Effector memory CD8-positive, alpha-beta T cell (primary cell): ENCODE results near the gene FMN1.

Source experiments
- ATAC-seq: fragments of 150-1000 bp; cut with Tn5 transposase; replicated peaks from 2 replicates; pipeline ENCODE4 v1.10.0; 2021; ENCODE audit warnings: mild to moderate bottlenecking, moderate library complexity
- DNase-seq, 3 experiments: peaks; one replicate each; pipeline ENCODE4 v3.0.0; 2021
- H3K27ac Mint-ChIP-seq, 2 donors: one replicate each; pipeline ENCODE4 v1.8.0; 2022; ENCODE audit warnings: mild to moderate bottlenecking in 2 of 2, mixed read lengths in 2 of 2, moderate library complexity in 2 of 2
- H3K27me3 Mint-ChIP-seq, 2 donors: one replicate each; pipeline ENCODE4 v1.8.0; 2022; ENCODE audit warnings: mixed read lengths in 2 of 2
- H3K36me3 Mint-ChIP-seq: one replicate; pipeline ENCODE4 v1.8.0; 2022; ENCODE audit warnings: mild to moderate bottlenecking, moderate library complexity, mixed read lengths; ENCODE audit not compliant: insufficient read depth
- H3K4me1 Mint-ChIP-seq, 2 donors: one replicate each; pipeline ENCODE4 v1.8.0; 2022; ENCODE audit warnings: low read depth in 2 of 2, mixed read lengths in 2 of 2
- H3K4me3 Mint-ChIP-seq, 2 donors: one replicate each; pipeline ENCODE4 v1.8.0; 2022; ENCODE audit warnings: mild to moderate bottlenecking in 2 of 2, mixed read lengths in 2 of 2, moderate library complexity in 2 of 2
- H3K9me3 Mint-ChIP-seq, 2 donors: one replicate each; pipeline ENCODE4 v1.8.0; 2022; ENCODE audit warnings: mixed read lengths in 2 of 2

Gene FMN1

DNA sequence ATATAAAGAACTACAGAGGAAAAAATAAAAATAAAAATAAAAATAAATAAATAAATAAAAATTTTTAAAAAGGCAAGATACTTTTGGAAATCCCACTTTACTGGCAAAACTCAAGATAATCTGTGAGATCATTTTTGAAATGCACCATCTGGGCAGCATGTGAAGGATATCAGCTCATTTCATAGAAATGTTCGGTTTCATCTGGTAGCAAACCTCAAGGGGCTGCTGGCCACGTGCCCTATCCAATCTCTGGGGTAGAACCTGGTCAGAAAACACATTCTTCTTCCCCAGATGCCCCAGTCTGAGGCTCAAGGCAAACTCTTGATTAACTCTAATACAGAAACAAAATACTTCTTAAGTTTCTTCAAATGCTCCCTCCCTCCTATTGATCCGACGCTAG is 166.0 kb downstream of the FMN1 start:
- peak overlapping the region in 1 of 2 donors; percentile 52 for H3K27ac Mint-ChIP-seq
- peaks cover 0 to 2% of the 10 kb centered on the region in 2 donors for H3K9me3 Mint-ChIP-seq
- DNase-seq (no peak), ATAC-seq (no peak)
- no peak overlapping the region for H3K4me3 Mint-ChIP-seq
- H3K4me1 Mint-ChIP-seq: peaks cover 0 to 6% of the 10 kb centered on the region in 2 donors
- H3K27me3 Mint-ChIP-seq: no peaks in the 10 kb centered on the region
- no peaks in the 10 kb centered on the region for H3K36me3 Mint-ChIP-seq

DNA sequence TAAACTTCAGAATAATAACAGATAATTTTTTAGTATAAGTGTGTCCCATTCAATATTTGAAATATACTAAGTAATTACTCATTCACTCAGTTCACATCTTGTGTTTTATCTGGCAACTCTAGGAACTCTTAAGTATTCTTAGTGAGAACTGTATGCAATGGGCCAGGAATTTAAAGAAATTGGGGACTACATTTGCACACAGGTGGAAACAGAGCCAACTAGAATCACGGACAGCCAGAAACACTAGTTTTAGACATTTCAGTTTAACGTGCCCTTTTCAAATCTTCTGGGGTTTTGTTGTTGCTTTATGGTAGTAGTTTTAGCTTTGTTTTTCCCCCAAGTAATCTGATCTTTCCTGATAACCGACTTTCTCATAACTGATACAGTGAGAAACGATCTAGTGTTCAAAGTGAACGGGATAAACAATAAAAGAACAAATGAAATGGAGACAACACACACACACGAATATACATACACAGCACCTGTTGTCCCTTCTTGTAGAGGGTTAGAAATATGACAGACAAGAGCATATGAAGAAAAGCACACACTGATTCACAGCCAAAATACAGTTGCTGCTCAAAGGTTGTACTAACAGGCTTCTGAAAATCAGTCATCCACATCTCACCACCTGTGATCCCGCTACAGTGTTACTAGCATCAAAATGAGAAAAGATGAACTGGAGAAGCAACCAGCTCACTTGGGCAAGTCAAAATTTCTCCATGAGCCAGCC is 167.0 kb downstream of the FMN1 start:
- Mint-ChIP-seq H3K27ac (no peak overlapping the region), H3K36me3 (no peaks in the 10 kb centered on the region), H3K9me3 (no peaks in the 10 kb centered on the region), H3K4me1 (peaks cover 0 to 8% of the 10 kb centered on the region in 2 donors), H3K4me3 (no peak overlapping the region), H3K27me3 (peaks cover 0 to 5% of the 10 kb centered on the region in 2 donors)
- DNase-seq (no peak), ATAC-seq (no peak)

- H3K4me3 Mint-ChIP-seq: no peak overlapping the region
- DNase-seq: no peak
- no peak for ATAC-seq
- no peak overlapping the region for H3K27ac Mint-ChIP-seq
- no peaks in the 10 kb centered on the region for H3K9me3 Mint-ChIP-seq
- H3K4me1 Mint-ChIP-seq: peaks cover 0 to 11% of the 10 kb centered on the region in 2 donors
- H3K27me3 Mint-ChIP-seq: peaks cover 0 to 9% of the 10 kb centered on the region in 2 donors
- no peaks in the 10 kb centered on the region for H3K36me3 Mint-ChIP-seq
Measured at GRCh38 chr15:33026614-33027013, 167.9 kb downstream of the FMN1 start.

DNA sequence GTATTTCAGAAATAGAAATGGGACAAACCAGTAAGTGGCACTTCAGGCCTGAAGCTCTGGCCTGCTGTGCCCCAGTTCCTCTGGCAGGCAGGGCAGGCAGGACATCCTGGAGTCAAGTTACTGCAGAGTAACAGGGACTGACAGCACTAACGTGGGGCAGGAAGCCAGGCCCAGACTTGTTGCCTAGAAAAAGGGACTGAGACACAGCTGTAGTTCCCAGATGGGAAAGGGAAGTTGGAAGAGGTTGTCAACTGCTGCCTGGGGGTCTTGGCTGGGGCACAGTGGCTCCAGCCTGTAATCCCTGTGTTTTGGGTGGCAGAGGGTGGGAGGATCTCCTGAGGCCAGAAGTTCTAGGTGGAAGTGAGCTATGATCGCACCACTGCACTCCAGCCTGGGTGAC is 171.9 kb downstream of the FMN1 start:
- ATAC-seq: no peak
- Mint-ChIP-seq H3K36me3 (no peaks in the 10 kb centered on the region), H3K4me1 (peaks cover 0 to 5% of the 10 kb centered on the region in 2 donors), H3K9me3 (no peaks in the 10 kb centered on the region), H3K27me3 (peaks cover 0 to 9% of the 10 kb centered on the region in 2 donors), H3K4me3 (no peak overlapping the region), H3K27ac (no peak overlapping the region)
- DNase-seq: no peak

DNA sequence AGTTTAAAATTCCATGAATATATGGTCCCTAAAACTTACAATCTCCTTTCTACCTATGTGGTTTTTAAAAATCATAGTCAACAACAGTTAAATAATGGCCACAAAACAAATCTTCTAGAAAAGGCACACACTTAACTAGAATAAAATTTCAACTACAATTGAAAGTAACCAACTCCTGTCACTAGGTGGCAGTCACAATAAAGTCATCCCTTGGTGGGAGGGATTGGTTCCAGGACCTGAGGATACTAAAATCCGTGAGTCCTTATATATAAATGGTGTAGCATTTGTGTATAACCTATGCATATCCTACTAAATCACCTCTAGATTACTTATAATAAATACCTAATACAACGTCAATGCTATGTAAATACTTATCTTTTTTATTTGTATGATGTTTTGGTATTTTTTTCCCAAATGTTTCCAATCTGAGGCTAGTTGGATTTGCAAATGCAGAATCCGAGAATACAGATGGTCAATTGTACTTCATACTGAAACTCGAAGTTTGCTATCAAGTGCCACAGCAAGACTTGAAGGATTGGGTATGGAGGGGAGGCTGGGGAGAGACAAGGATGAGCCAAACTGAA is 172.6 kb downstream of the FMN1 start:
- no peak for DNase-seq
- Mint-ChIP-seq H3K36me3 (no peaks in the 10 kb centered on the region), H3K27me3 (peaks cover 0 to 9% of the 10 kb centered on the region in 2 donors), H3K9me3 (no peaks in the 10 kb centered on the region), H3K4me3 (no peak overlapping the region), H3K4me1 (peaks cover 0 to 5% of the 10 kb centered on the region in 2 donors), H3K27ac (no peak overlapping the region)
- ATAC-seq: no peak

DNA sequence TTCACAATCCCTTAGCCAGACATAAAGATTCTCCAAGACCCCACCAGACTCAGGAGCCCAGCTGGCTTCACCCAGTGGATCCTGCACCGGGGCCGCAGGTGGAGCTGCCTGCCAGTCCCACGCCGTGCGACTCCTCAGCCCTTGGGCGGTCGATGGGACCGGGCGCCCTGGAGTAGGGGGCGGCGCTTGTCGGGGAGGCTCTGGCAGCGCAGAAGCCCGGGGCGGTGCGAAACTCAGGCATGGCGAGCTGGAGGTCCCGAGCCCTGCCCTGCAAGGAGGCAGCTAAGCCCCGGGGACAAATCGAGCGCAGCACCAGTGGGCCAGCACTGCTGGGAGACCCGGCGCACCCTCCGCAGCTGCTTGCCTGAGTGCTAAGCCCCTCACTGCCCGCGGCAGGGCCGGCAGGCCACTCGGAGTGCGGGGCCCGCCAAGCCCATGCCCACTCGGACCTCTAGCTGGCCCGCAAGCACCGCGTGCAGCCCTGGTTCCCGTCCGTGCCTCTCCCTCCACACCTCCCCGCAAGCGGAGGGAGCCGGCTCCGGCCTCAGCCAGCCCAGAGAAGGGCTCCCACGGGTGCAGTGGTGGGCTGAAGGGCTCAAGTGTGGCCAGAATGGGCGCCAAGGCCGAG is 175.0 kb downstream of the FMN1 start:
- no peaks in the 10 kb centered on the region for H3K9me3 Mint-ChIP-seq
- H3K27me3 Mint-ChIP-seq: peaks cover 0 to 9% of the 10 kb centered on the region in 2 donors

GRCh38 chr15:33016405-33017024 is 178.0 kb downstream of the FMN1 start:
- ATAC-seq (no peak), DNase-seq (no peak)
- Mint-ChIP-seq H3K4me3 (no peak overlapping the region), H3K36me3 (no peaks in the 10 kb centered on the region), H3K27me3 (peaks cover 0 to 11% of the 10 kb centered on the region in 2 donors), H3K9me3 (peaks cover 0 to 5% of the 10 kb centered on the region in 2 donors), H3K4me1 (no peaks in the 10 kb centered on the region), H3K27ac (no peak overlapping the region)

More for the DNA sequence above, 175.0 kb downstream of the FMN1 start:
- ATAC-seq: no peak
- H3K36me3 Mint-ChIP-seq: no peaks in the 10 kb centered on the region
- H3K4me3 Mint-ChIP-seq: no peak overlapping the region
- DNase-seq: no peak
- H3K4me1 Mint-ChIP-seq: peaks cover 0 to 5% of the 10 kb centered on the region in 2 donors
- H3K27ac Mint-ChIP-seq: no peak overlapping the region

- Mint-ChIP-seq H3K4me3 (no peak overlapping the region), H3K4me1 (no peaks in the 10 kb centered on the region), H3K36me3 (no peaks in the 10 kb centered on the region), H3K9me3 (peaks cover 0 to 5% of the 10 kb centered on the region in 2 donors), H3K27ac (no peak overlapping the region), H3K27me3 (peaks cover 0 to 17% of the 10 kb centered on the region in 2 donors)
- no peak for DNase-seq
- ATAC-seq: no peak
Measured at GRCh38 chr15:33014586-33014985, 179.9 kb downstream of the FMN1 start.

DNA sequence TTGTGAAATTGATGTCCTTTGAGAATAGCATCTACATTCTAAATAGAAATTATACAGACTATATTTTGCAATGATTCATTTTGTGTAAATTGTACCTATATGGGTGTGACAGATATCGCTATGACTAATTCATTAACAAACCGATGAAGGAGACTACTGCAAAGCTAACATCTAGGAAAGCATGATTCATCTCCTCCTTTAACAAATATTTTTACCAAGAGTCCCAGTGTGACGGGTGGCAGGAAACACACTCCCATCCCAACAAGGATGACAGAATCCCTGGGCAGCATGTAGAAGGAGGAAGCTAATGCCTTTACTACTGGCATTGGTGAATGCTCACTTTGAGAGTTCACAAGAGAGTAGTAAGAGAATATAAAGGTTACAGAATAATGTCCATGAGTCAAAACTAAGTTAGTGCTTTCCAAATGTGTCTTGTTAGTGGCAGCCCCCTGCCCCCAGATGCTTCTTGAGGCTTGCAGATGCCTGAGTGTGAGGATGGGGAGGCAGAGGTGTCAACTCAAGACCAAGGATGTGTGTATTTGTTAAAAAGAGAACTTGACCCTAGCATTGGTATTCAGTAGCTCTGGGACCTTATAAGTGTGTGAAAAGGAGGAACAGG is 180.6 kb downstream of the FMN1 start:
- Mint-ChIP-seq H3K9me3 (peaks cover 0 to 5% of the 10 kb centered on the region in 2 donors), H3K36me3 (no peaks in the 10 kb centered on the region), H3K4me1 (no peaks in the 10 kb centered on the region), H3K27ac (no peak overlapping the region), H3K27me3 (peaks cover 0 to 23% of the 10 kb centered on the region in 2 donors), H3K4me3 (no peak overlapping the region)
- ATAC-seq: no peak
- no peak for DNase-seq

DNA sequence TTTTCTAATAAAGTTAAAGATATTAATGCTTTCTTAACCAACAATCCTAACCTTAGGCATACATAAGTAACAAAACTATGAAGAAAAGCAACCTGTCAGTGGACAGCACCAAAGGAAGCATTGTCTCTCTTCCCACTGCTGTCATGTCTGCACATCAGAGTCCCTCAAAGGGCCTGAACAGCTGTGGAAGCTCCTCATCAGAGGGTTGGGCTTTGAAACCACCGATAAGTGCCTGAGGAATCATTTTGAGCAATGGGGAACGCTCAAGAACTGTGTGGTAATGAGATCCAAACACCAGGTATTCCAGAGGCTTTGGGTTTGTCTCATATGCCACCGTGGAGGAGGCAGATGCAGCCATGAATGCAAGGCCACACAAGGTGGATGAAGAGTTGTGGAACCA is 182.5 kb downstream of the FMN1 start:
- Mint-ChIP-seq H3K36me3 (no peaks in the 10 kb centered on the region), H3K4me1 (no peaks in the 10 kb centered on the region), H3K27me3 (peaks cover 0 to 27% of the 10 kb centered on the region in 2 donors), H3K4me3 (no peak overlapping the region), H3K27ac (no peak overlapping the region), H3K9me3 (peaks cover 0 to 5% of the 10 kb centered on the region in 2 donors)
- no peak for ATAC-seq
- DNase-seq: no peak

- Mint-ChIP-seq H3K4me3 (no peak overlapping the region), H3K9me3 (peaks cover 2 to 5% of the 10 kb centered on the region in 2 donors), H3K27ac (no peak overlapping the region), H3K36me3 (no peaks in the 10 kb centered on the region), H3K27me3 (peaks cover 0 to 35% of the 10 kb centered on the region in 2 donors), H3K4me1 (no peaks in the 10 kb centered on the region)
- ATAC-seq (no peak), DNase-seq (no peak)
Measured at GRCh38 chr15:33009603-33010002, 184.9 kb downstream of the FMN1 start.

DNA sequence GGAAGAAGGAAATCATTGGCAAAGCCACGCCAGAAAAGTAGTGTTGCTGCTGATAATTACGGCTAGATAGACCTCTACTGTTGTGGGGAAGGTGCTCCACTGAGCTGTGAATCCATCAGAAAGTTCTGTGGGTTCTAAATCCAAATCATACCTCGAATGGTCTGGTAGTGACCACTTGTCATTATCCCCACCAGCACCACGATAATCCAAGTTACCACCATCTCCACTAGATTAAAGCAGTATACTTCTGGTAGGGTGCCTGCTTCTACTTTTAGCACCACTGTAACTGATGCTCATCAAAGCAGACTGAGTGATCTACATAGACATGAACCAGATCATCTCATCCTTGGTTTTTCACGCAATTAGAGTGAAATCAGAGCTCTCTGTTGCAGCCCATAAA is 185.5 kb downstream of the FMN1 start:
- DNase-seq (no peak), ATAC-seq (no peak)
- Mint-ChIP-seq H3K36me3 (no peaks in the 10 kb centered on the region), H3K9me3 (peaks cover 2 to 5% of the 10 kb centered on the region in 2 donors), H3K4me1 (no peaks in the 10 kb centered on the region), H3K27me3 (peaks cover 0 to 35% of the 10 kb centered on the region in 2 donors), H3K27ac (no peak overlapping the region), H3K4me3 (no peak overlapping the region)

DNA sequence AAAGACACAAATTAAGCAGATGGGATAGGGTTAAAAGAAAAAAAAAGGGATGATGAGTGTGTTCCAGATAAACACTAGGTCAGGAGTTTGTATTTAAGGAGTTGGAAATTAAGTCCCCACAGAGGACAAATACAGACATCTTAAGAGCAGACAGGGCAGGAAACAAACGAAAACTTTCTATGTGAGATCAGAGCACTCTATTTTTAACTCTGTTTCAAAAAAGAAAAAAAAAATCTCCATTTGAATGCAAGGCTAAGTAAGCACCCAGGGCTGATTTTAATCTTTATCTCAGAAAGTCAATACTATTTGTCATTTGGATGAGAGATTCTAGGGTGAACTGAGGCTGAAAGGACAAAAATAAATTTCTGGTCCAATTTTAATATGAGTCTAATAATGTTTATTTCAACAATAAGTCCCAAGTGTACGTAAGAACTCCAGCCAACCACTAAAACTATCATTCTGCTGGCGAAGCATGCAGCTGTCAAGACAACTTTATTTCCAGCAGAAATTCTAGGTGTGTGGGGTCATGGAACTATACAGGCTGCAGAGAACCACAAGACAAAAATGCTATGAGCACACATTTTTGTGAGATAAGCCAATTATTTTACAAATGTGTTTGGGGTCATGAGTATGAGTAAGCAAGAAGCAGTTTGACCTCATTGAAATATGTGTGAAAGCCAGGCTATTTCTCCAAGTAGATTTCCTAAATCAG is 186.1 kb downstream of the FMN1 start:
- H3K9me3 Mint-ChIP-seq: peaks cover 2 to 5% of the 10 kb centered on the region in 2 donors
- DNase-seq: no peak

More for the DNA sequence above, 186.1 kb downstream of the FMN1 start:
- peaks cover 0 to 35% of the 10 kb centered on the region in 2 donors for H3K27me3 Mint-ChIP-seq
- no peaks in the 10 kb centered on the region for H3K36me3 Mint-ChIP-seq
- no peaks in the 10 kb centered on the region for H3K4me1 Mint-ChIP-seq
- ATAC-seq: no peak
- no peak overlapping the region for H3K4me3 Mint-ChIP-seq
- H3K27ac Mint-ChIP-seq: no peak overlapping the region
